Measurements from ENCODE around the gene TRAT1. TPM values are rescaled to one million over a fixed set of nuclear protein-coding genes. Genes with fewer than 3 reads are reported as not detected.

TRAT1 gene
- total and polyA plus RNA-seq, 7 experiments from 2014 or later, result 85.5 to 326 (median 146) TPM

GRCh38 chr3:108862865-108863798, 40.5 kb downstream of the TRAT1 start:
- H3K27me3 Mint-ChIP-seq, result no peaks in the 10 kb centered on the region
- H3K27ac Mint-ChIP-seq, result peak overlapping the region; percentile 64 to 93 (median 83)
- ATAC-seq (peak; percentile 63), DNase-seq (peak in 4 of 9 donors; percentile 22 to 38 (median 28))
- Histone ChIP-seq H3K36me3 (ENCODE audit: control insufficient read depth in 2 of 3, insufficient read depth in 3 of 3, low read length in 3 of 3) (peaks cover 0 to 34% (median 8%) of the 10 kb centered on the region in 3 experiments), H3K4me3 (ENCODE audit: low read length) (no peak overlapping the region), H3K27ac (ENCODE audit: low read depth, low read length) (peak overlapping the region; percentile 52), H3K27me3 (ENCODE audit: control insufficient read depth in 2 of 2, insufficient read depth in 2 of 2, low read length in 2 of 2) (no peaks in the 10 kb centered on the region), H3K4me1 (ENCODE audit: control insufficient read depth in 2 of 2, insufficient read depth in 2 of 2, low read length in 2 of 2) (peaks cover 8 to 23% of the 10 kb centered on the region in 2 donors), H3K9me3 (ENCODE audit: control insufficient read depth in 2 of 3, low read length in 3 of 3) (no peaks in the 10 kb centered on the region)
- intact Hi-C loops (cut with micrococcal nuclease), result loop anchor here (1.0 to 5.0 kb wide), 4 partner anchors 16 to 40 kb away; partner anchors contain the start of gene TRAT1 (in 1 of the 2)
- peak overlapping the region; percentile 25 to 77 (median 64) for H3K4me3 Mint-ChIP-seq
- ChIA-PET CTCF (no interaction called here), POLR2A (interaction anchor here (1.1 to 2.2 kb wide), 4 partner anchors 11 to 42 kb away, joined by 5 to 7 read pairs (median 6); partner anchors contain the start of gene TRAT1)
- peaks cover 2 to 25% (median 7%) of the 10 kb centered on the region in 11 donors for H3K9me3 Mint-ChIP-seq
- H3K4me1 Mint-ChIP-seq, result peaks cover 29 to 57% (median 53%) of the 10 kb centered on the region in 7 donors
- H3K36me3 Mint-ChIP-seq, result peaks cover 28 to 77% (median 70%) of the 10 kb centered on the region in 5 donors

DNA sequence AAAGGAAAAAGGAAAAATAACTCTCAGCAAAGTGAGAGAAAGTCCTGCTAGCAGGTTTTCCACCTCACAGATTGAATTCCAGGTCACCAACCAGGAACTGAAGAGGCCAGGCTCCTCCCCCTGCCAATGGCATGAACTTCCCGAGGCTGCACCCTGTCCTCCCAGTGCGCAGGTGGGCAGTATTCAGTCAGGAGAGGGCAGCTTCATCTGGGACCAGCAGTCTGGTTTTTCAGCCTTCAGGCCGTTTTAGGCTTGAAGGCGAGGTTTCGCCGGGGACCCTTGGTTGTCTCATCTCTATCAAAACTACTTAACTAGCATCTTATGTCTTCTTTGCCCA, 41.2 kb downstream of the TRAT1 start:
- peak overlapping the region in 2 of 10 donors; percentile 19 to 67 for H3K4me3 Mint-ChIP-seq
- POLR2A ChIA-PET, result interaction anchor here (1.1 to 2.1 kb wide), 2 partner anchors 30 to 43 kb away, joined by 7 read pairs; partner anchors contain the start of gene TRAT1
- H3K9me3 ChIP-seq (ENCODE audit: control insufficient read depth in 2 of 3, low read length in 3 of 3), result no peaks in the 10 kb centered on the region
- intact Hi-C loops (cut with micrococcal nuclease), result loop anchor here (2.0 to 5.0 kb wide), 3 partner anchors 17 to 41 kb away; partner anchors contain the start of gene TRAT1 (in 1 of the 2)
- H3K27ac ChIP-seq (ENCODE audit: low read depth, low read length), result peak overlapping the region; percentile 36
- peaks cover 29 to 53% (median 48%) of the 10 kb centered on the region in 7 donors for H3K4me1 Mint-ChIP-seq
- H3K27me3 Mint-ChIP-seq, result no peaks in the 10 kb centered on the region
- ATAC-seq (no peak), DNase-seq (no peak)
- H3K27me3 ChIP-seq (ENCODE audit: control insufficient read depth in 2 of 2, insufficient read depth in 2 of 2, low read length in 2 of 2), result no peaks in the 10 kb centered on the region
- no peak overlapping the region for H3K4me3 ChIP-seq (ENCODE audit: low read length)
- CTCF ChIA-PET, result no interaction called here
- peaks cover under 1 to 19% (median 7%) of the 10 kb centered on the region in 11 donors for H3K9me3 Mint-ChIP-seq
- peaks cover 0 to 28% (median 8%) of the 10 kb centered on the region in 3 experiments for H3K36me3 ChIP-seq (ENCODE audit: control insufficient read depth in 2 of 3, insufficient read depth in 3 of 3, low read length in 3 of 3)
- H3K36me3 Mint-ChIP-seq, result peaks cover 28 to 71% (median 67%) of the 10 kb centered on the region in 5 donors
- peaks cover 8 to 23% of the 10 kb centered on the region in 2 donors for H3K4me1 ChIP-seq (ENCODE audit: control insufficient read depth in 2 of 2, insufficient read depth in 2 of 2, low read length in 2 of 2)
- H3K27ac Mint-ChIP-seq, result peak overlapping the region in 8 of 9 donors; percentile 58 to 84 (median 81)

DNA sequence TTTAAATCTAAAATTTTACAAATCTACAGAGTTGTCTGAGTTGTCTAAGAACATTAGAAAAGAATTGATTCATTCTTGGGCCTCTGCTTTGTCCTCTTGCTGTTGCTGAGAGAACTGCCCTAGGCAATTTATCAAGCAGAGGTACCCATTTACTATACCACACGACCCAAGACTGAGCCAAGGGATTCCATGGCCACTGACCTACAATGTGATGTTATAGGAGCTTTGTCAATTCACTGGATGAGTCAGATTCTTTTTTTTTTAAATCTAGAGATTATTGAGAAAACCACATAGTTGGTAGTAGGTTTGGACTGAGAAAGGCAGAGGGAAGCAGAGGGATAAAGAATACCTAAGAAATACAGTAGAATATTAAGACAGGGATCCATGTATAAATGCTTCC, 55.3 kb downstream of the TRAT1 start:
- CTCF ChIA-PET, result interaction anchor here (0.6 kb wide), 1 partner anchor 55 kb away, joined by 3 read pairs; the partner anchor contains the start of gene TRAT1
- no peaks in the 10 kb centered on the region for H3K36me3 ChIP-seq (ENCODE audit: control insufficient read depth in 2 of 3, insufficient read depth in 3 of 3, low read length in 3 of 3)
- peaks cover 0 to 18% (median 6%) of the 10 kb centered on the region in 11 donors for H3K9me3 Mint-ChIP-seq
- H3K4me1 ChIP-seq (ENCODE audit: control insufficient read depth in 2 of 2, insufficient read depth in 2 of 2, low read length in 2 of 2), result no peaks in the 10 kb centered on the region
- no peak for DNase-seq
- peaks cover 4 to 34% (median 18%) of the 10 kb centered on the region in 5 donors for H3K36me3 Mint-ChIP-seq
- ATAC-seq, result no peak
- H3K27me3 ChIP-seq (ENCODE audit: control insufficient read depth in 2 of 2, insufficient read depth in 2 of 2, low read length in 2 of 2), result no peaks in the 10 kb centered on the region
- no peak overlapping the region for H3K27ac ChIP-seq (ENCODE audit: low read depth, low read length)
- peaks cover 0 to 5% (median 0%) of the 10 kb centered on the region in 7 donors for H3K4me1 Mint-ChIP-seq
- H3K27ac Mint-ChIP-seq, result no peak overlapping the region
- no peak overlapping the region for H3K4me3 ChIP-seq (ENCODE audit: low read length)
- H3K27me3 Mint-ChIP-seq, result no peaks in the 10 kb centered on the region
- POLR2A ChIA-PET, result no interaction called here
- intact Hi-C loops (cut with micrococcal nuclease), result loop anchor here in 1 of 2 donors (2.0 kb wide), 1 partner anchor 23 kb away; no protein-coding TSS in a partner anchor
- no peak overlapping the region for H3K4me3 Mint-ChIP-seq
- H3K9me3 ChIP-seq (ENCODE audit: control insufficient read depth in 2 of 3, low read length in 3 of 3), result no peaks in the 10 kb centered on the region

- no peaks in the 10 kb centered on the region for H3K4me1 ChIP-seq (ENCODE audit: control insufficient read depth in 2 of 2, insufficient read depth in 2 of 2, low read length in 2 of 2)
- Mint-ChIP-seq H3K27me3 (no peaks in the 10 kb centered on the region), H3K9me3 (peaks cover 0 to 13% (median 5%) of the 10 kb centered on the region in 11 donors), H3K4me1 (peaks cover 0 to 19% (median 13%) of the 10 kb centered on the region in 7 donors), H3K27ac (no peak overlapping the region), H3K4me3 (no peak overlapping the region), H3K36me3 (peaks cover 4 to 31% (median 7%) of the 10 kb centered on the region in 5 donors)
- intact Hi-C loops (cut with micrococcal nuclease), result no loop called here
- ChIA-PET POLR2A (no interaction called here), CTCF (interaction anchor here (0.9 kb wide), 1 partner anchor 144 kb away, joined by 3 read pairs; no protein-coding TSS in a partner anchor)
- H3K9me3 ChIP-seq (ENCODE audit: control insufficient read depth in 2 of 3, low read length in 3 of 3), result no peaks in the 10 kb centered on the region
- H3K27ac ChIP-seq (ENCODE audit: low read depth, low read length), result no peak overlapping the region
- no peaks in the 10 kb centered on the region for H3K27me3 ChIP-seq (ENCODE audit: control insufficient read depth in 2 of 2, insufficient read depth in 2 of 2, low read length in 2 of 2)
- ATAC-seq, result no peak
- no peak overlapping the region for H3K4me3 ChIP-seq (ENCODE audit: low read length)
- H3K36me3 ChIP-seq (ENCODE audit: control insufficient read depth in 2 of 3, insufficient read depth in 3 of 3, low read length in 3 of 3), result no peaks in the 10 kb centered on the region
- DNase-seq, result no peak
These were observed 57.3 kb downstream of the TRAT1 start for GRCh38 chr3:108879915-108880314.

GRCh38 chr3:108882762-108883161, 60.2 kb downstream of the TRAT1 start:
- H3K27me3 Mint-ChIP-seq, result no peaks in the 10 kb centered on the region
- no peaks in the 10 kb centered on the region for H3K9me3 ChIP-seq (ENCODE audit: control insufficient read depth in 2 of 3, low read length in 3 of 3)
- H3K36me3 Mint-ChIP-seq, result peaks cover 4 to 25% (median 8%) of the 10 kb centered on the region in 5 donors
- no peak overlapping the region for H3K27ac ChIP-seq (ENCODE audit: low read depth, low read length)
- no peak overlapping the region for H3K4me3 ChIP-seq (ENCODE audit: low read length)
- H3K4me1 ChIP-seq (ENCODE audit: control insufficient read depth in 2 of 2, insufficient read depth in 2 of 2, low read length in 2 of 2), result no peaks in the 10 kb centered on the region
- intact Hi-C loops (cut with micrococcal nuclease), result no loop called here
- POLR2A ChIA-PET, result no interaction called here
- no peaks in the 10 kb centered on the region for H3K27me3 ChIP-seq (ENCODE audit: control insufficient read depth in 2 of 2, insufficient read depth in 2 of 2, low read length in 2 of 2)
- no peak overlapping the region for H3K4me3 Mint-ChIP-seq
- H3K9me3 Mint-ChIP-seq, result peaks cover 0 to 13% (median 5%) of the 10 kb centered on the region in 11 donors
- H3K4me1 Mint-ChIP-seq, result peaks cover 0 to 19% (median 13%) of the 10 kb centered on the region in 7 donors
- DNase-seq (no peak), ATAC-seq (no peak)
- H3K36me3 ChIP-seq (ENCODE audit: control insufficient read depth in 2 of 3, insufficient read depth in 3 of 3, low read length in 3 of 3), result no peaks in the 10 kb centered on the region
- no peak overlapping the region for H3K27ac Mint-ChIP-seq
- CTCF ChIA-PET, result no interaction called here

DNA sequence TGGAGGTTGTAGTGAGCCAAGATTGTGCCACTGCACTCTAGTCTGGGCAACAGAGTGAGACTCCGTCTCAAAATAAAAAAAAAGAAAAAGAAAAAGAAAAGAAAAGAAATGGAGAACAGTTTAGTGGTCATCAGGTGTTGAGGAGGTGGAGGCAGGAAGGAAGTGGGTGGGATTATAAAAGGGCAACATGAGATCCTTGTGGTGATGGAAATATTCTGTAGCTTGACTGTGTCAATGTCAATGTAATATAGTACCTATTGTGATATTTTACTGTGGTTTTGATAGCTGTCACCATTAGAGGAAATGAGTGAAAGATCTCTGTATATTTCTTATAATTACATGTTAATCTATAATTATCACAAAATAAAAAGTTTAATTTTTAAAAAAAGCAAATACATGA, 60.8 kb downstream of the TRAT1 start:
- POLR2A ChIA-PET, result no interaction called here
- no peaks in the 10 kb centered on the region for H3K9me3 ChIP-seq (ENCODE audit: control insufficient read depth in 2 of 3, low read length in 3 of 3)
- Mint-ChIP-seq H3K4me3 (no peak overlapping the region), H3K36me3 (peaks cover 4 to 27% (median 7%) of the 10 kb centered on the region in 5 donors), H3K27ac (peak overlapping the region in 1 of 9 donors; percentile 36), H3K27me3 (no peaks in the 10 kb centered on the region), H3K9me3 (peaks cover 0 to 10% (median 5%) of the 10 kb centered on the region in 11 donors), H3K4me1 (peaks cover 0 to 19% (median 13%) of the 10 kb centered on the region in 7 donors)
- H3K4me3 ChIP-seq (ENCODE audit: low read length), result no peak overlapping the region
- ATAC-seq, result no peak
- no peak overlapping the region for H3K27ac ChIP-seq (ENCODE audit: low read depth, low read length)
- H3K36me3 ChIP-seq (ENCODE audit: control insufficient read depth in 2 of 3, insufficient read depth in 3 of 3, low read length in 3 of 3), result no peaks in the 10 kb centered on the region
- CTCF ChIA-PET, result no interaction called here
- no peaks in the 10 kb centered on the region for H3K4me1 ChIP-seq (ENCODE audit: control insufficient read depth in 2 of 2, insufficient read depth in 2 of 2, low read length in 2 of 2)
- intact Hi-C loops (cut with micrococcal nuclease), result no loop called here
- H3K27me3 ChIP-seq (ENCODE audit: control insufficient read depth in 2 of 2, insufficient read depth in 2 of 2, low read length in 2 of 2), result no peaks in the 10 kb centered on the region
- no peak for DNase-seq

All from naive thymus-derived CD4-positive, alpha-beta T cell (primary cell).